ENCODE results near the gene ZMAT5.

The ZMAT5 gene

DNA sequence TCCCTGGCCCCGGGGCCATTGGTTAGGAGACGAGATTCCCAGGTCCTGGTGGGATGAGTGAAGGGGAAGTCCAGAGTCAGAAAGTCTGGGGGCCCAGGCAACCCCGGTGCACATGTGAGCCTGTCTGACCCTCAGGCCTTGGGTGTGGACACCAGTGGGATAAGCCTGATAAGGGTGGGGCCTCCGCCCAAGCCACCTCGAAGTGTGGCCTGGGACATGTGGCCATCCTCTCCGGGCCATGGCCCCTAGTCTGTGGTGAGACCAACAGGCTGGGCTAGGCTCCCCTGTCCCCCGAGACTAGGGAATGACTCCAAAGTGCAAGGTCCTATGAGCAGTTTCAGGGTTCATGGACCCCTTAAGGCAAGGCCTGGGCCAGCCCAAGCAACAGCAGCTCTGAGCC is 40.7 kb downstream of the ZMAT5 start:
- no peaks in the 10 kb centered on the region for H3K4me1 ChIP-seq (ENCODE audit: control insufficient read depth in 1 of 2, insufficient read depth in 2 of 2, low read length in 2 of 2)
- H3K27ac ChIP-seq (ENCODE audit: low read length) = no peak overlapping the region
- H3K27me3 ChIP-seq (ENCODE audit: low read depth, low read length) = no peaks in the 10 kb centered on the region
- peaks cover 0 to 10% of the 10 kb centered on the region in 2 donors for H3K36me3 ChIP-seq (ENCODE audit: control insufficient read depth in 1 of 2, insufficient read depth in 2 of 2, low read length in 2 of 2)
- no peak overlapping the region for H3K4me3 ChIP-seq (ENCODE audit: low read depth in 1 of 2, low read length in 2 of 2)
- no peaks in the 10 kb centered on the region for H3K9me3 ChIP-seq (ENCODE audit: control insufficient read depth in 1 of 2, low read length in 2 of 2)

GRCh38 chr22:29724843-29725242 is 42.0 kb downstream of the ZMAT5 start:
- Histone ChIP-seq H3K4me1 (ENCODE audit: control insufficient read depth in 1 of 2, insufficient read depth in 2 of 2, low read length in 2 of 2) (peaks cover 0 to 3% of the 10 kb centered on the region in 2 donors), H3K9me3 (ENCODE audit: control insufficient read depth in 1 of 2, low read length in 2 of 2) (no peaks in the 10 kb centered on the region), H3K27me3 (ENCODE audit: low read depth, low read length) (no peaks in the 10 kb centered on the region), H3K4me3 (ENCODE audit: low read depth in 1 of 2, low read length in 2 of 2) (no peak overlapping the region), H3K36me3 (ENCODE audit: control insufficient read depth in 1 of 2, insufficient read depth in 2 of 2, low read length in 2 of 2) (no peaks in the 10 kb centered on the region), H3K27ac (ENCODE audit: low read length) (no peak overlapping the region)

GRCh38 chr22:29723766-29724165 is 43.0 kb downstream of the ZMAT5 start:
- Histone ChIP-seq H3K4me1 (ENCODE audit: control insufficient read depth in 1 of 2, insufficient read depth in 2 of 2, low read length in 2 of 2) (peaks cover 0 to 11% of the 10 kb centered on the region in 2 donors), H3K4me3 (ENCODE audit: low read depth in 1 of 2, low read length in 2 of 2) (no peak overlapping the region), H3K36me3 (ENCODE audit: control insufficient read depth in 1 of 2, insufficient read depth in 2 of 2, low read length in 2 of 2) (no peaks in the 10 kb centered on the region), H3K27ac (ENCODE audit: low read length) (no peak overlapping the region), H3K27me3 (ENCODE audit: low read depth, low read length) (peaks cover 8% of the 10 kb centered on the region), H3K9me3 (ENCODE audit: control insufficient read depth in 1 of 2, low read length in 2 of 2) (no peaks in the 10 kb centered on the region)

DNA sequence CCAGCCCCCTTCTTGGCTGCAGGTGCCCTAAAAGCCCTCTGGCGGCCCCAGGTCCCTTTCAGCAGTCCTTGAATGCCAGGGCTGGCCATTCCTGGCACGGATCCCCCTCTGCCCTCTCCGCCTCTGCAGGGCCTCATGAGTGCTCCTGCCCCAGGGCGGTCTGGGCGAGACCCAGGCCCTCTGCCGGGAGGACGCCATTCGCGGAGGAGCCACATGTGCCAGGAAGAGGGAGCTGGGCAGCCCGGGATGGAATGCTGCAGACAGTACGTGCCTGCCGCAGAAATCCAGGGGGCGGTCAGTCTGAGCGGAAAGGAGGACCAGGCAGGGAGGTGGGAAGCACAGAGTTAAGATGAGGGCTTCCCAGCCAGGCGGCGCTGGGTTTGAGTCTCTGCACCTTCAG is 44.2 kb downstream of the ZMAT5 start:
- Histone ChIP-seq H3K4me3 (ENCODE audit: low read depth in 1 of 2, low read length in 2 of 2) (no peak overlapping the region), H3K27me3 (ENCODE audit: low read depth, low read length) (peaks cover 15% of the 10 kb centered on the region), H3K4me1 (ENCODE audit: control insufficient read depth in 1 of 2, insufficient read depth in 2 of 2, low read length in 2 of 2) (peaks cover 0 to 11% of the 10 kb centered on the region in 2 donors), H3K27ac (ENCODE audit: low read length) (no peak overlapping the region), H3K9me3 (ENCODE audit: control insufficient read depth in 1 of 2, low read length in 2 of 2) (no peaks in the 10 kb centered on the region), H3K36me3 (ENCODE audit: control insufficient read depth in 1 of 2, insufficient read depth in 2 of 2, low read length in 2 of 2) (no peaks in the 10 kb centered on the region)

- Histone ChIP-seq H3K27me3 (ENCODE audit: low read depth, low read length) (peaks cover 15% of the 10 kb centered on the region), H3K27ac (ENCODE audit: low read length) (no peak overlapping the region), H3K9me3 (ENCODE audit: control insufficient read depth in 1 of 2, low read length in 2 of 2) (no peaks in the 10 kb centered on the region), H3K4me1 (ENCODE audit: control insufficient read depth in 1 of 2, insufficient read depth in 2 of 2, low read length in 2 of 2) (peaks cover 0 to 11% of the 10 kb centered on the region in 2 donors), H3K4me3 (ENCODE audit: low read depth in 1 of 2, low read length in 2 of 2) (no peak overlapping the region), H3K36me3 (ENCODE audit: control insufficient read depth in 1 of 2, insufficient read depth in 2 of 2, low read length in 2 of 2) (no peaks in the 10 kb centered on the region)
Measured at GRCh38 chr22:29722151-29722550, 44.7 kb downstream of the ZMAT5 start.

DNA sequence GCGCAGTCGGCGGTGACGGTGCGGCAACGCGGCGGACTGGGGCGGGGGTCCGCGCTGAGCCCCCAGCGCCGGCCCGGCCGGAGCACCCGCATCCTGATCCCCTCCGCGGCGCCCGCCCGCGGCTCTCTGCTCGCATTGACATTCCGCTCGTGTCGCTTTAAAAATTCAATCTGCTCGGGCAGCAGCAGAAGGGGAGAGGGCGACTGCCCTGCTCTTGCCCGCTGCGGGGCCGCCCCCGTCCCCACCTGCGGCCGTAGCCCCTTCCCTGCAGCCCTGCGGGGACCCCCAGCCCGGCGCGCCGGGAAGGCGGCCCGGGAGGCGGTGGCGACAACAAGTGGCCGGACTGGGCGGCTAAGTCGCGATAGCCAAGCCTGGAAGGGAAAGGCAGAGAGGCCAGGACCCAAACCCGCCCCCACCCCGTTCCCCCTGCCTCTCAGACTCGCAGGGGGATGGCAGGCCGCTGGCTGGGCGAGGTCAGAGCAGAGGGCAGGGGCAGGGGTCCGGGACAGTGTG is 45.9 kb downstream of the ZMAT5 start:
- Histone ChIP-seq H3K36me3 (ENCODE audit: control insufficient read depth in 1 of 2, insufficient read depth in 2 of 2, low read length in 2 of 2) (no peaks in the 10 kb centered on the region), H3K4me1 (ENCODE audit: control insufficient read depth in 1 of 2, insufficient read depth in 2 of 2, low read length in 2 of 2) (peaks cover 0 to 15% of the 10 kb centered on the region in 2 donors), H3K27ac (ENCODE audit: low read length) (no peak overlapping the region), H3K9me3 (ENCODE audit: control insufficient read depth in 1 of 2, low read length in 2 of 2) (no peaks in the 10 kb centered on the region), H3K4me3 (ENCODE audit: low read depth in 1 of 2, low read length in 2 of 2) (peak overlapping the region in 1 of 2 donors; percentile 38), H3K27me3 (ENCODE audit: low read depth, low read length) (peaks cover 15% of the 10 kb centered on the region)

- Histone ChIP-seq H3K36me3 (ENCODE audit: control insufficient read depth in 1 of 2, insufficient read depth in 2 of 2, low read length in 2 of 2) (no peaks in the 10 kb centered on the region), H3K27me3 (ENCODE audit: low read depth, low read length) (peaks cover 15% of the 10 kb centered on the region), H3K27ac (ENCODE audit: low read length) (no peak within 1 kb of the TSS), H3K4me3 (ENCODE audit: low read depth in 1 of 2, low read length in 2 of 2) (peak within 1 kb of the TSS in 1 of 2 donors; percentile 38), H3K9me3 (ENCODE audit: control insufficient read depth in 1 of 2, low read length in 2 of 2) (no peaks in the 10 kb centered on the region), H3K4me1 (ENCODE audit: control insufficient read depth in 1 of 2, insufficient read depth in 2 of 2, low read length in 2 of 2) (peaks cover 0 to 18% of the 10 kb centered on the region in 2 donors)
Measured at GRCh38 chr22:29719899-29720645, 46.7 kb downstream of the ZMAT5 start, which contains the start of gene CABP7. Gene CABP7, plus strand, starts transcription at chr22:29720003. Its CDS starts 422 bp downstream, at chr22:29720425.

GRCh38 chr22:29718949-29719898 is 47.6 kb downstream of the ZMAT5 start:
- Histone ChIP-seq H3K27ac (ENCODE audit: low read length) (no peak overlapping the region), H3K27me3 (ENCODE audit: low read depth, low read length) (peaks cover 15% of the 10 kb centered on the region), H3K4me3 (ENCODE audit: low read depth in 1 of 2, low read length in 2 of 2) (no peak overlapping the region), H3K9me3 (ENCODE audit: control insufficient read depth in 1 of 2, low read length in 2 of 2) (no peaks in the 10 kb centered on the region), H3K36me3 (ENCODE audit: control insufficient read depth in 1 of 2, insufficient read depth in 2 of 2, low read length in 2 of 2) (no peaks in the 10 kb centered on the region), H3K4me1 (ENCODE audit: control insufficient read depth in 1 of 2, insufficient read depth in 2 of 2, low read length in 2 of 2) (peaks cover 0 to 18% of the 10 kb centered on the region in 2 donors)

GRCh38 chr22:29717789-29718188 is 49.0 kb downstream of the ZMAT5 start:
- Histone ChIP-seq H3K4me3 (ENCODE audit: low read depth in 1 of 2, low read length in 2 of 2) (no peak overlapping the region), H3K4me1 (ENCODE audit: control insufficient read depth in 1 of 2, insufficient read depth in 2 of 2, low read length in 2 of 2) (peaks cover 0 to 18% of the 10 kb centered on the region in 2 donors), H3K9me3 (ENCODE audit: control insufficient read depth in 1 of 2, low read length in 2 of 2) (no peaks in the 10 kb centered on the region), H3K27ac (ENCODE audit: low read length) (no peak overlapping the region), H3K27me3 (ENCODE audit: low read depth, low read length) (peaks cover 15% of the 10 kb centered on the region), H3K36me3 (ENCODE audit: control insufficient read depth in 1 of 2, insufficient read depth in 2 of 2, low read length in 2 of 2) (no peaks in the 10 kb centered on the region)

DNA sequence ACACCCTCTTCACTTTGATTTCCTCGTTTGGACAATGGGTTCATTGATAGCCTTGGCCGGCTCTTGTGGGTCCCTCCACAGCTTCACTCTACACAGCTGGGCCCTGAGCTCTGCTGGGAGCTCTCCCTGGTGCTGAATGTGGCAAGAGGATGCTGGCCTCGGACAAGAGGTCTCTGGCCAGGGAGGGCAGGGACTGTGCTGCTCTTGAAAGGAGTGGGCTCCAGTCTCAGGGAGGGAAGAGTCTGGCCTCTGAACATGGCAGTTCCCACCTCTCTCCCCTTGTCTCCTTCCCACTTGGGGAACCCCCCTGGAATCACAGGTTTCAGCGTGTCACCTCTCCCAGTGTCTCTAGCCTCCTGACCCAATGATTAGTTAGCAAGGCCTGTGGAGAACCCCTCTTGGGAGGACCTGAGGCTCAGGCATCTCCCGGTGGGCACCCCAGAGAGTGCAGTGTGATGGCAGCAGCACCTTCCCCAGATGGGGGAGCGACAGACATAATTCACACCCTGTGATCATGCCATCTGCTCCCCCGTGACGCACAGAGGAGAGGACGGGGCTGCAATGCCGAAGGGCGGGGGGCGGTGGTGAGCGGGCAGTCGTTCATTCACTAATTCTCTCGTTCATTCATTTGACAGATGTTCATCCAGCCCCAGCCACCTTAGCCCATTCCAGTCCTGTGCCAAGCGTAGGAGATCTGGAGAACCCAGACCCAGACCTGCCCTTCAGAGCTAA is 49.8 kb downstream of the ZMAT5 start:
- H3K27ac ChIP-seq (ENCODE audit: low read length) = no peak overlapping the region
- H3K36me3 ChIP-seq (ENCODE audit: control insufficient read depth in 1 of 2, insufficient read depth in 2 of 2, low read length in 2 of 2) = no peaks in the 10 kb centered on the region
- H3K9me3 ChIP-seq (ENCODE audit: control insufficient read depth in 1 of 2, low read length in 2 of 2) = no peaks in the 10 kb centered on the region
- peaks cover 15% of the 10 kb centered on the region for H3K27me3 ChIP-seq (ENCODE audit: low read depth, low read length)
- H3K4me3 ChIP-seq (ENCODE audit: low read depth in 1 of 2, low read length in 2 of 2) = no peak overlapping the region
- H3K4me1 ChIP-seq (ENCODE audit: control insufficient read depth in 1 of 2, insufficient read depth in 2 of 2, low read length in 2 of 2) = peaks cover 0 to 18% of the 10 kb centered on the region in 2 donors

Measured in muscle layer of duodenum (tissue), 2 donors.